ENCODE data around the gene GRIK4.
A peak's percentile ranks its signal among the peaks of the same experiment; 100 is the strongest.
"Not testable (repeated sequence)": the region's sequence is repeated elsewhere in the genome, so short reads cannot be mapped to it uniquely, and the experiment has no call there.

Gene GRIK4

GRCh38 chr11:120492486-120492885, 19.1 kb upstream of the GRIK4 start:
- Histone ChIP-seq H3K27ac (ENCODE audit: low read depth, low read length) (no peak overlapping the region), H3K4me3 (ENCODE audit: low read length) (no peak overlapping the region), H3K9me3 (ENCODE audit: insufficient read depth, low read depth, low read length) (no peaks in the 10 kb centered on the region), H3K4me1 (ENCODE audit: insufficient read depth, low read length) (peaks cover 15% of the 10 kb centered on the region), H3K9ac (ENCODE audit: low read depth, low read length) (no peak overlapping the region), H3K36me3 (ENCODE audit: insufficient read depth, low read length) (no peaks in the 10 kb centered on the region), H3K27me3 (ENCODE audit: insufficient read depth, low read length) (no peaks in the 10 kb centered on the region)
- 67% methylated on average over 3 of the region's 3 CpGs for WGBS

DNA sequence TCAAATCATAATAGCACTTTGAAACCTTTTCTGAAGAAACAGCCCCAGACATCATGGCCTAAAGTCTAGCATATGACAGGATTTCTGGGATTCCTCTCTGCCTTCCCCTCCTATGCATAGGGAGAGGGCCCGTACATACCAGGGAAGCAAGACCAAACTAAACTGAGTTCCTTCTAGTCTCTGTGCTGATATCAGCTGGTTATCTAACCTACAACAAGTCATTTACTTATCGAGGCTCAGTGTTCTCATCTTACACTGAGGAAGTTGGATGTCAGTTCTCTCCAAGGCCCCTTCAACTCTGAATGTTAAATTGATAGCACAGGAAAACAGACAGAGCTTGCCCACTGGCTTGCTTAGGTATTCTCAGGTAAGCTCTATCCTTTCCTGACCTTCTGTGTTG, 17.0 kb upstream of the GRIK4 start:
- no peaks in the 10 kb centered on the region for H3K27me3 ChIP-seq (ENCODE audit: insufficient read depth, low read length)
- H3K27ac ChIP-seq (ENCODE audit: low read depth, low read length), result no peak overlapping the region
- no peaks in the 10 kb centered on the region for H3K36me3 ChIP-seq (ENCODE audit: insufficient read depth, low read length)
- no peaks in the 10 kb centered on the region for H3K9me3 ChIP-seq (ENCODE audit: insufficient read depth, low read depth, low read length)
- H3K4me3 ChIP-seq (ENCODE audit: low read length), result no peak overlapping the region
- 88% methylated on average over 2 of the region's 2 CpGs for WGBS
- no peak overlapping the region for H3K9ac ChIP-seq (ENCODE audit: low read depth, low read length)
- peaks cover 15% of the 10 kb centered on the region for H3K4me1 ChIP-seq (ENCODE audit: insufficient read depth, low read length)

GRCh38 chr11:120499088-120499487, 12.5 kb upstream of the GRIK4 start:
- no peak overlapping the region for H3K9ac ChIP-seq (ENCODE audit: low read depth, low read length)
- no peak overlapping the region for H3K4me3 ChIP-seq (ENCODE audit: low read length)
- no peak overlapping the region for H3K27ac ChIP-seq (ENCODE audit: low read depth, low read length)
- no peaks in the 10 kb centered on the region for H3K27me3 ChIP-seq (ENCODE audit: insufficient read depth, low read length)
- peaks cover 45% of the 10 kb centered on the region for H3K4me1 ChIP-seq (ENCODE audit: insufficient read depth, low read length)
- WGBS, result 96% methylated on average over 8 of the region's 8 CpGs
- no peaks in the 10 kb centered on the region for H3K9me3 ChIP-seq (ENCODE audit: insufficient read depth, low read depth, low read length)
- H3K36me3 ChIP-seq (ENCODE audit: insufficient read depth, low read length), result no peaks in the 10 kb centered on the region

GRCh38 chr11:120499859-120500258, 11.7 kb upstream of the GRIK4 start:
- Histone ChIP-seq H3K27ac (ENCODE audit: low read depth, low read length) (no peak overlapping the region), H3K9ac (ENCODE audit: low read depth, low read length) (no peak overlapping the region), H3K27me3 (ENCODE audit: insufficient read depth, low read length) (no peaks in the 10 kb centered on the region), H3K9me3 (ENCODE audit: insufficient read depth, low read depth, low read length) (no peaks in the 10 kb centered on the region), H3K36me3 (ENCODE audit: insufficient read depth, low read length) (no peaks in the 10 kb centered on the region), H3K4me3 (ENCODE audit: low read length) (no peak overlapping the region), H3K4me1 (ENCODE audit: insufficient read depth, low read length) (peaks cover 42% of the 10 kb centered on the region)
- 91% methylated on average over 5 of the region's 5 CpGs for WGBS

GRCh38 chr11:120500414-120501071, 11.0 kb upstream of the GRIK4 start:
- Histone ChIP-seq H3K36me3 (ENCODE audit: insufficient read depth, low read length) (no peaks in the 10 kb centered on the region), H3K27me3 (ENCODE audit: insufficient read depth, low read length) (no peaks in the 10 kb centered on the region), H3K4me1 (ENCODE audit: insufficient read depth, low read length) (peaks cover 40% of the 10 kb centered on the region), H3K9me3 (ENCODE audit: insufficient read depth, low read depth, low read length) (no peaks in the 10 kb centered on the region), H3K4me3 (ENCODE audit: low read length) (no peak overlapping the region), H3K9ac (ENCODE audit: low read depth, low read length) (no peak overlapping the region), H3K27ac (ENCODE audit: low read depth, low read length) (peak overlapping the region; percentile 59; the same call in 1 of the 2 replicates)
- 79% methylated on average over 11 of the region's 14 CpGs for WGBS

DNA sequence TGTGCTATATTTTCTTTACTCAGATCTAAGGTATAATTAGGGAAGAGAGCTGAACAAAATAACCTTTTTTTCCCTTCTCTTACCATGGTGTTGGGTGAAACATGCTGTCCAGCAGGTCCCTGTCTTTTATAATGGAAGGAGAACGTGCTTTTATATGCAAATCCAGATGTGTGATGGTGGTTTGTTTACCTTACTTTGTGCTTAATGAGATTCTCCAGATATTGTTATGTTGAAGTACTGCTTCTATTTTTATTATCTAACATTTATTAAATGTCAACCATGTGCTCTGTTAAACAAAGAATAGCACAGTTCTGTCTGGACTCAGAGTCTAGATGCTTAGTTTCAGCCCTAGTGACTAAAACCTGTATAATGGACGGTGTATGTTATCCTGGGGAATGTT, 10.1 kb upstream of the GRIK4 start:
- Histone ChIP-seq H3K9ac (ENCODE audit: low read depth, low read length) (no peak overlapping the region), H3K36me3 (ENCODE audit: insufficient read depth, low read length) (no peaks in the 10 kb centered on the region), H3K9me3 (ENCODE audit: insufficient read depth, low read depth, low read length) (no peaks in the 10 kb centered on the region), H3K27ac (ENCODE audit: low read depth, low read length) (peak overlapping the region; percentile 59), H3K27me3 (ENCODE audit: insufficient read depth, low read length) (no peaks in the 10 kb centered on the region), H3K4me1 (ENCODE audit: insufficient read depth, low read length) (peaks cover 36% of the 10 kb centered on the region), H3K4me3 (ENCODE audit: low read length) (no peak overlapping the region)
- WGBS, result 38% methylated on average over 2 of the region's 2 CpGs

GRCh38 chr11:120501976-120502755, 9.4 kb upstream of the GRIK4 start:
- WGBS, result 82% methylated on average over 4 of the region's 5 CpGs
- Histone ChIP-seq H3K9me3 (ENCODE audit: insufficient read depth, low read depth, low read length) (no peaks in the 10 kb centered on the region), H3K4me1 (ENCODE audit: insufficient read depth, low read length) (peaks cover 34% of the 10 kb centered on the region), H3K4me3 (ENCODE audit: low read length) (no peak overlapping the region), H3K9ac (ENCODE audit: low read depth, low read length) (no peak overlapping the region), H3K27me3 (ENCODE audit: insufficient read depth, low read length) (no peaks in the 10 kb centered on the region), H3K36me3 (ENCODE audit: insufficient read depth, low read length) (no peaks in the 10 kb centered on the region), H3K27ac (ENCODE audit: low read depth, low read length) (peak overlapping the region; percentile 59; the same call in 1 of the 2 replicates)

- WGBS, result 45% methylated on average over 3 of the region's 3 CpGs
- H3K9ac ChIP-seq (ENCODE audit: low read depth, low read length); H3K27me3 ChIP-seq (ENCODE audit: insufficient read depth, low read length); H3K36me3 ChIP-seq (ENCODE audit: insufficient read depth, low read length); H3K27ac ChIP-seq (ENCODE audit: low read depth, low read length); H3K9me3 ChIP-seq (ENCODE audit: insufficient read depth, low read depth, low read length); H3K4me3 ChIP-seq (ENCODE audit: low read length): not testable (repeated sequence)
- peaks cover 34% of the 10 kb centered on the region for H3K4me1 ChIP-seq (ENCODE audit: insufficient read depth, low read length)
Observed at GRCh38 chr11:120503529-120503928, 8.0 kb upstream of the GRIK4 start.

GRCh38 chr11:120505801-120506425, 5.6 kb upstream of the GRIK4 start:
- Histone ChIP-seq H3K4me3 (ENCODE audit: low read length) (no peak overlapping the region), H3K36me3 (ENCODE audit: insufficient read depth, low read length) (no peaks in the 10 kb centered on the region), H3K9me3 (ENCODE audit: insufficient read depth, low read depth, low read length) (no peaks in the 10 kb centered on the region), H3K4me1 (ENCODE audit: insufficient read depth, low read length) (peaks cover 23% of the 10 kb centered on the region), H3K27ac (ENCODE audit: low read depth, low read length) (no peak overlapping the region), H3K27me3 (ENCODE audit: insufficient read depth, low read length) (peaks cover 10% of the 10 kb centered on the region; the same call in 1 of the 2 replicates), H3K9ac (ENCODE audit: low read depth, low read length) (no peak overlapping the region)
- 92% methylated on average over 7 of the region's 7 CpGs for WGBS

DNA sequence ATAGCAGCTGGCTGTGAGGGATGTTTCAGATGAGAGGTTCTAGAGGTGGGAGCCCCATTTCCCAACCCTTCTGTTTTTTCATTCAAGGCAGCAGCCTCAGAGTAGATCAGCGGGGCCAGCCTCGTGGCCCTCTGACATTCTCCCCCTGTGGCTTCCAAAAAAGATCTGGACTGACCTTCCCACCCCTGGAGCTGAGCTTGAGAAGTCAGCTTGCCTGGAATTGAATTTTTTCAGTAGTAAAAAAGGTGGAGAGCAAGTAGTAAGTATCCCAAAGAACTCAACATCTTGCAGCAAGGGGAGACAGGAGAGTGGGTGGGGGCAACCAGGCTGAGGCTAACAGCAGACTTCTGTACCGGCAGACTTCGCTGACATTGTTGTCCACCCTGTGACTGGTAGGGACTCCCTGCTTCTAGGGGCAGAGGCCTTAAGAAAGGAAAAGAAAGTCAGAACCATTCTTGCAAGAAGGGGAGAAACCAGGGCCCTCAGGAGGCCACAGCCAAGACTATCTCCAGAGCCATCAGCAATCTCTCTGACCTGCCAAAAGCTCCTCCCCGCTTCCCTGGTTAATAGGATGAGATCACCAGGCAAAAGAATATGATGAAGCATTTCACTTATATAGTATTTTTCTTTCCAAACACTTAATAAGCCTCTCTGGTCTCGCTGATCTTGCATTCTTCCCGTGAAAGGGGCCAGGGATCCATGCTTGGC, 2.0 kb upstream of the GRIK4 start:
- H3K27me3 ChIP-seq (ENCODE audit: insufficient read depth, low read length), result peaks cover 27% of the 10 kb centered on the region
- no peaks in the 10 kb centered on the region for H3K36me3 ChIP-seq (ENCODE audit: insufficient read depth, low read length)
- no peak overlapping the region for H3K27ac ChIP-seq (ENCODE audit: low read depth, low read length)
- H3K9ac ChIP-seq (ENCODE audit: low read depth, low read length), result no peak overlapping the region
- H3K9me3 ChIP-seq (ENCODE audit: insufficient read depth, low read depth, low read length), result no peaks in the 10 kb centered on the region
- H3K4me1 ChIP-seq (ENCODE audit: insufficient read depth, low read length), result no peaks in the 10 kb centered on the region
- whole genome bisulfite sequencing, result 92% methylated on average over 7 of the region's 7 CpGs
- no peak overlapping the region for H3K4me3 ChIP-seq (ENCODE audit: low read length)

Data from HUES64 (cell line).